ENCODE measurements around the gene STARD10.

The STARD10 gene

DNA sequence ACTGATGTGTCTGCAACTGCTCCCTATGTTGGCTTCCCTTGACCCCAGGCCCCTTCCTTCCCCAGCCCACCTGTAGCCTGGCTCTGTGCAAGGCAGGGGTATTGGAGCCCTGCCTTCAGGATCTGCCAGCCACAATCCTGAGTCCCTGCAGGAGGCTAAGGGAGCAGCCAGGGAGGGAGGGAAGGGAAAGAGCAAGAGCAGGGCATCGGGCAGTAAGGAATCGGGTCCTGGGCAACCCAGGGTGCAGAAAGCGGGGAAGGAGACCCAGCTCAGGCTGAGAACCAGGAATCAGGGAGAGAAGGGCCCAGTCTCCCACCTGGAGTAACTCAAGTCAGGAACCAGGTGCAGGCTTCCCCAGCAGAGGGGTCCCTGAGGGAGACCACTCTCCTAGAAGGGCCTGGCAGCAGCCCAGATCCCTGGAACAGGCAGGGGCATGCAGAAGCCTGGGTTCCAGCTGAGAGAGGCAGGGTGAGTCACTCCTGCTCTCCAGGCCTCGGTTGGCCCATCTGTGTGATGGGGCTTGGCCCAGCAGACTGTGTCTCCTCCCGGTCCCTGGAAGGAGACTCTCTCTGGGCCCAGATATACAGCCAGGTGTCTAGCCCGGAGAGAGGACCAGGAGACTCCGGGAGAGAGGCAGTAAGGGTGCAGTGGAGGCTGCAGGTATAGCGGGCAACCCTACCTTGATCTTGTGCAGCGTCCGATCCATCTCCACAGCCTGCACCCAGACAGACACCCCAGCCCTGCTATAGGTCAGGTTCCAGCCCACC lies 13.4 kb downstream of the STARD10 start:
- DNase-seq (ENCODE audit: low read depth), result no peak

DNA sequence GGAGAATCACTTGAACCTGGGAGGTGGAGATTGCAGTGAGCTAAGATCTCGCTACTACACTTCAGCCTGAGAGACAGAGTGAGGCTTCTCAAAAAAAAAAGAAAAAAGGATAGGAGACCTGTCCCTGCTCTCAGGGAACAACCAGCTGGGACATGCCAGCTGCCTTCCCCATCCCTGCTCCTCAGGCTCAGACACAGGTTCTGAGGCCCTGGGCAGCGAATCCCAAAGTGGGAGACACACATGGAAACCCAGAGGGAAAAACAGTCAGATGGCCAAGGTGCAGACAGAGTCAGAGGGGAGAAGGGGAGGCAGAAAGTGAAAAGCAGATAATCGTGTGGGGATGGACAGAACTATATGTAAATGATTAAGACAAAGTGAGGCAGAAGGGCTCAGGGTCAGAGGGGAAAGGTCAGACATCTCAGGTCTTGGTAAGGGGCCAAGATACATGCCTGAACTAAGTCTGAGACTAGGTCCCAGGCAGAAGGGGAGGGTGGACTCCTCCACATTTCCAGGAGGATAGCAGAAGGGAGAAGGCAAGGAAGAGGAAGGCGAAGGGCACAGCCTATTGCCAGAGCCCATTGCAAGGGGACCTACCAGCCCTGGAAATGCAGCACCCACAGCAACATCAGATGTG lies 14.2 kb downstream of the STARD10 start:
- no peak for DNase-seq (ENCODE audit: low read depth)

DNA sequence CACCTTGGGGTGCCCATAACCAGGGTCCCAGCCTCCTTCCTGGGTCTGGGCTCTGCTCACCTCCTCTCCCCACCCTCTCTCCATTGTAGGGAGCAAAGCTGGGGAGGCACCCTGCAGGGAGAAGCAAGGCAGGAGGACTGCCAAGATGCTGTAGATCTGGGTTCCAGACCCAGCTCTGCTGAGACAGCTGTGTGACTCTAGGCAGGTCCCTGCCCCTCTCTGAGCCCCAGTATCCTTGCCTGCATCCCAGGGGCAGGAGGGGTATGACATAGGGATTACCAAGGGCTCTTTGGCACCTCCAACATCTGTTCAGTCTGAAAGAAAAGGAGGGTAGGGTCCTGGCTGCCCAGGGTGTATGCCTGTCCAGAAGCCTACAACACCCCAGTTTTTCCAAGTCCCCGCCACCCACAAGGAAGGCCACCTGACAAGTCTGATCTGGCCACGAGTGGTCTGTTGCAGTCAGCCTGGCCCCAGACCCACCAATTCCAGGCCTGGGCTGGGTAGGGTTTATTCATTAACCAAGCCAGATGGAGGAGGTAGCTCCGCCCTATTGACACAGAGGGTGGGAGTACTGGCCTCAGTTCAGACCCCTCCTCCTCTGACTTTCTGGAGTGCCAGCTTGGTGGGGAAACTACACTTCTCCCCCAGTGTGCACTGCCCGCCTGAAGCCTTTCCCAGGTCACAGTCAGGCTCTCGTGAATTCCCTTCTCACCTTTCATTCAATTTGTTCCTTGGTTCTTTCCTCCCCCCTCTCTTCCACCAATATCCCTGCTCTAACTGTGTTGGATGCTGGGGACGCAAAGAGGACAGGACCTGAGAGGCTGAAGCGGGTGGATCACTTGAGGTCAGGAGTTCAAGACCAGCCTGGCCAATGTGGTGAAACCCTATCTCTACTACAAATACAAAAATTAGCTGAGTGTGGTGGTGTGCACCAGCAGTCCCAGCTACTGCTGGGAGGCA lies 15.0 kb downstream of the STARD10 start:
- no peak for DNase-seq (ENCODE audit: low read depth)

DNA sequence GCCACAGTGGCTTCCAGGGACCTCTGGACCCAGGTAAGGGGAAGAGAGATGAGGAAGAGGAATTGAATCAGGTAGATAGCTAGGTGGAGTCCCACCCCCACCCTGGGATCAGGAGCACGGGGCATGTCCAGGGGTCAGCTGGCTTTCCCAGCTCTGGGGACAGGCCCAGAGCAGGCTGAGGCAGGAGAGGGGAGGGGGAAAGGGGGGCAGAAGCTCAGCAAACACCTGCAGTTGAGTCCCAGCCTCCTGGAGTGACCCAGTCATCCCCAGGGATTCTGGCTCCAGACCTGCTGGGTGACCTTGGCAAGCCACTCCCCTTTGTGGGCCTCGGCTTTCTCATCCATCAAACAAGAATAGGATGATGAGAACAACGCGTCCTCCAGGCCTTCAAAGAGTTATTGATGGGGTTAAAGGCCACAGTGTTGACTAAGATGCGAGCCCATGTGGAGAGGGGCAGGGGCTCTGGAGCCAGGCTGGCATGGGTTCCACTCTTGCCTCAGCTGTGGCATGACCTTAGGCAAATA lies 16.0 kb downstream of the STARD10 start:
- no peak for DNase-seq (ENCODE audit: low read depth)

DNA sequence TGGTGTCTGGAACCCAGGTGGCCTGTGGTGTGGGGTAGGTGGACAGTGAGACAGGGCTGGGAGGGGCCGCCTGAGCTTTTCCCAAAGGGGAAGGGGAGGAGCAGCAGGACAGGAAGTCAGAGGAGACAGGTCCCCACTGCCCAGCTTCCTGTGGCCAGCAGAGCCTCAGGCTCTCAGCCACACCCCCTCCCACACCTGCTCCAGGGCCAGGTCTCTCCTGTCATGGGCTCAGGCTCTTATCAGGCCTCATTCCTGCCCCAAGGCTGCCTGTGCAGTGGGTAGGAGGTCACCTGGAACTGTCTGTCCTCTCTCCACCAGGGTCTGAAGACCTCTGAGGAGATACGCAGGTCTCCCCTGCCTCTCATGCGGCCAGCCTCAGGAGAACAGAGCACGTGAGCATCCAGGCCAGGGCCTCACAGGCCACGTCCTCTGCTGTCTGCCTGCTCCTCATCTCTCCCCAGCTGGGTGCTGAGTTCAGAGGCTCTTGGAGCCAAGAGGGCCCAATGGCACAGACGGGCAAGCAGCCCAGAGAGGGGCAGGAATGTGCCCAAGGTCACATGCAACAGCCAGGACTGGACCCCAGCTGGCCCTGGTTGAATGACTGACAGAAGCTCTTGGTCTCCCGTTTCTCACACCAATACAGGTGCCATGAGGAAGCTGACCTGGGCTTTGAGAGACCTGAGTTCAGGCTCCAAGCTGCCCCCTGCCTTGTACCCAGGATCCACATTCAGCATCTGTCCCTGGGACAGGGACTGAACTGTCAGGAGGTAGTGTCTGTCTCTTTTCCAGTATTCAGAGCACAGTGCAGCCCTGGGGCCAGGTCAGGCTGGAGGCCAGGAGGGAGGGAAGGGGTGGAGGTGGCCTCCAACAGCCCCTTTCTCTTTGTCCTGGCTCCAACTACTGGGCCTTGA lies 16.7 kb downstream of the STARD10 start:
- DNase-seq (ENCODE audit: low read depth), result no peak

DNA sequence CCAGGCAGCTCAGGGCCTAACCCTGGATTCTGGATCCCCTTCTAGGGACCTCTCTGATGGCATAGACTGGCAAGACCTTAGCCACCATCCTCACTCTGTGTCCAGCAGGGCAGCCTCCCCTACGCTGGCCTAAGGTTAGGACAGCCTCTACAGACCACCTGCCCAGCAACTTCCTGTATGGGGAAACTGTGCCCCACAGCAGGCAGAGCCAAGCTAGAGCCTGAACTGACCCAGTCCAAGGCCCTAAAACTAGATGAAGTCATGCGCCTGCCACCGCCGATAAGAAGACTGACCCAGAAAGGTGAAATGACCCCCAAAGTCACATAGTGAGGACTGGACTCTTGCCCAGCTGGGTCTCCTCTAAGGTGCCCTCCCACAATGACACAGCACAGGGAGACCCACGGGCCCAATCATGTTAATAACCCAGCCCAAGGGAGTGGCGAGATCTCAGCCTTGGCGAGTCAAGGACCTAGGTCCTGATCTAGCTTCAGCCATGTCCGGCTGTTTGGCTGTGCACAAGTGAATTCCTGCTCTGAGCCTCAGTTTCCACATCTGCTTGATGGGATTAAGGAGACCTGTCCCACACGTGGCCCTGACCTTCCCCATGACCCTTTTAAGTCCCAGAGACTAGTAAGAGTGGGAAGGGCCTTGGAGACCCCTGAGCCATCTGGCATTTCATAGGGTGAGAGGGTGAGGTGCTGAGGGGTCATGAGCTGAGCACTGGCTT lies 17.6 kb downstream of the STARD10 start:
- DNase-seq (ENCODE audit: low read depth), result no peak

DNA sequence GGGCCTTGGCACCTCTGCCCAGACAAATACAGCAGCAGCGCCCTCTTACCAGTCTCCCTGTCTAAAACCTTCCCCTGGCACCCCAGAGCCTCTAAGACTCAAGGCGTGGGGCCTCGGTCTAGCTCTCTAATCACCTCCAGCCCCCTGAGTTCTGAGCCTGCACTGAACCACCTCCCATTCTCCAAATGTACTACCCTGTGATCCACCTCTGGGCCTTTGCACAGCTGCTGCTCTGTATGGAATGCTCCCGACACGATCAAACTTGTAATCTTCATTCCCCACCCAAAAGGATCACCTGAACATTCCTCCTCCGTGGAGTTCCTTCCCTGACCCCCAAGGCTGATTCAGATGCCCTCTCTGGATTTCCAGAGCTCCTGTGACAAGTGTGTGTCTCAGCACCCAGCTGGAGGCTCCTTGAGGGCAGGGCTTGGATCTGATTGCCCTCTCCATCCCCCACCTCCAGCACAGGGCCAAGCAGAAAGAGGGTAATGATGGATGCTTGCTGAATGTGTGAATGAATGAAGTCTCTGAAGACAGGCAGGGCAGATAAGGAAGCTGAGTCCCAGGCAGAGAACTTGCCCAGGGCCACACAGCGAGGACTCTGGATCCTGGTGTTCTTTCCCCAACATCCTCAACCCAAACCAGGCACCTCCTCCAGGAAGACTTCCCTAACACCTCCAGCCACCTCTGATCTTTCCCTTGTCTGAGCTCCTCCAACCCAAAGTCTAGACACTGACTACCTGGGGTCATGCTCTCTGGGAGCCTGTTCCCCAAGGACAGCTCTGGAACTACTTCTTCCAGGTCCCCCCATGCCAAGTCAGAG lies 18.3 kb downstream of the STARD10 start:
- DNase-seq (ENCODE audit: low read depth), result no peak

DNA sequence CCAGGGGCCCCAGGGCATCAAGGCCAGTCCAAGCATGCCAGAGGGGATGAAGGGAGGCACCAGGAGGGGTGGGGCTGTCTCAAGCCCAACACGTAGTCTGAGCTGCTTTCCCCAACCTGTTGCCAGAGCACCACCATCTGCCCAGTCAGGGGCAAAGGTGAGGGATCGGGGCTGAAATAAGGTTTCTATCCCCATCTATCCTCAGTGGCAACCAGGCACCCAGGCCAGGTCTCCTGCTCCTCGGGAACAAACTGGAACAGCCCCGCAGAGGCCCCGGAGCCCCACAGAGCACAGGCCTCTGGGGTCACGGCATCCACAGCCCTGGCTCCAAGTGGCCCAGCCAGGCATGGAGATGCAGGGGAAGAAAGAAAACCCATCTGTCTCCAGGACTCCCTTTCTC lies 19.3 kb downstream of the STARD10 start:
- no peak for DNase-seq (ENCODE audit: low read depth)

DNA sequence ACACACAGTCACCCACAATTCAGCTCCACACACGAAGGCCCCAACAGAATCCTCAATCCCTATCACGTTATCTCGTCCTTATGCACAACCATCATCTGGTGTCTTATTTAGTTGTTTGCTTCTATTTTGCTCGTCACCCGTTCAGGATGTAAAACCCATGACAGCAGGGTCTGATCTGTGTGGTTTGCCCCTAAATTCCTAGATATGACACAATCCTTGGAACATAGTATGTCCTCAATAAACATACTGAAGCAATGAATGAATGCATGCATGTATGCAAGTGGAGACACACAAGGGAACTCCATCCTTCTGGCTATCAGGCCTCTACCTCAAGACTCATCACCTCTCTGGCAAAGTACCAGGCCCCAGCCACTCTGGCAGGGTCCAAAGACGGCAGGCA lies 20.2 kb downstream of the STARD10 start:
- DNase-seq (ENCODE audit: low read depth), result no peak

DNA sequence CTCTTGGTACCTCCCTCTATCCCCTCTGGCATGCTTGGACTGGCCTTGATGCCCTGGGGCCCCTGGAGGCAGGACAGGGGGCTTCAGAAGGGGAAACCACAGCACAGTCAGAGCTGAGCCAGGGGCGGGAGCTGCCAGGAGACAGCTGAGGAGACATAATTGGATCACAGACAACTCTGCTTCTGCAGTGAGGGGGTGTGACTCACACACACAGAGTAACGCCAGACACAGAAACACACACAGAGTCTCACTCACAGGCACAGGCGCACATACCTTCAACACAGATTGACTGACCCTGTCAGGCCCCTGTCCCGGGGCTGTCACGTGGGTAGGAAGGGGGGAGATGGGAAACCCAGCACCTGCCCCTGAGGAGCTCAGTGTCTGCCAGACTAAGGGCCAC lies 20.6 kb downstream of the STARD10 start:
- no peak for DNase-seq (ENCODE audit: low read depth)

DNA sequence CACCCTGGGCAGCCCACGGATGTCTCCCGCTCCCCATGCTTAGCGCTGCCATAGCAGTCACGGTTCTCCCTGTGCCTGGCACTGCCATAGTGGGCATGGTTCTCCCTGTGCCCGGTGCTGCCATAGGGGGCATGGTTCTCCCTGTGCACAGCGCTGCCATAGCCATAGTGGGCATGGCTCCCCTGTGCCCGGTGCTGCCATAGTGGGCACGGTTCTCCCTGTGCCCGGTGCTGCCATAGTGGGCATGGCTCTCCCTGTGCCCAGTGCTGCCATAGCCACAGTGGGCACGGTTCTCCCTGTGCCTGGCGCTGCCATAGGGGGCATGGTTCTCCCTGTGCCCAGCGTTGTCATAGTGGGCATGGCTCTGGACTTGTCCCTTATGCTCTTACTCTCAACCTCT lies 21.8 kb downstream of the STARD10 start:
- no peak for DNase-seq (ENCODE audit: low read depth)

DNA sequence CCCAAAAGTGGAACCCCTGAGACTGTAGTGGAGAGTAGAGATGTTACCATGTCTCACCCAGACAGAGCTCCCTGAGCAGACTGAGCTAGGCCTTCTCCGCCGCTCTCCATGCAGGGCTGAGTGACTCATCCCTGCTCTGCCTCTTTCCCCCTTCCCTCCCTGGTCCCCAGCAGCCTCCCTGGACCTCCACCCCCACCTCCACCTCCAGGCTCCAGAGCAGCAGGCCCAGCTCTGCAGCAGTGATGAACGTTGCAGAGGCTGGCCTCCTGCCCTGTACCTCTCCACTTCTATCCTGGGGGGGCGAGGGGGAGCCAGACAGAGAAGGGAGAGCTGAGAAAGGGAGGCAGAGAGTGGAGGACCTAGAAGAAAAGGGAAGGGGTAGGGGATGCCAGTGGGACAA lies 22.3 kb downstream of the STARD10 start:
- no peak for DNase-seq (ENCODE audit: low read depth)

DNA sequence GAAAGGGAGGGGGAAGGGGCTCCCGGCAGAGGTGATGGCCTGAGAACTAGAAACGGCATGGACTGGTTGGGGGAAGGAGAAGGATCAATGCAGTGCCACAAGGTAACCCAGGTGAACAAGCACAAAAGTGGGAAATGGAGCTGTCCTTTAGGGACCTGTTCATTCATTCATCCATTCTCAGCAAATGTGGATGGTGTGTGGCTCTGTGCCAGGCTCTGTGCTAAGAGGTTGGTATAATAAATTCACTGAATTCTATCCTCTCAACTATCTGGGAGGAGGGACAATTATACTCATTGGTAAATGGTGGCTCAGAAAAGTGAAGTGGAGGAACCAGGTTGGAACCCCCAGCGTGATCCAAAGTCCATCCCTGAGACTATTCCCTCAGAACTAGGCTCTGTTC lies 23.0 kb downstream of the STARD10 start:
- no peak for DNase-seq (ENCODE audit: low read depth)

DNA sequence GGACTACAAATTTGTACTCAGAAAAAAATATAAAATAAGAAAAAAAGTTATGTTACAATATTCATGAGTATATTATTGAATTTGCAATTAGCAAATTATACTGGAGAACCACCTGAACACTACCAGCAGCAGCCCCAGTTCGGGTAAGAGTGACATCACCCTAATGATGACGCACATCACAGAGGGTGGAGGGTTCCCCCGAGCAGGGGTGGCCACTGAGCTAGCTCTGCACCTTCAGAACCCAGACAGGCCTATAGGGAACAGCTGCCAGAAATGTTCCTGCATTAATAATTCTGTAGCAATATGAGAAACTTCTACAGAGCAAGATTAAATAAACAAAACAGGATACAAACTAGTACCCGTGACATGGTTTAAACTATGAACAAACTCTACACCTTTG lies 24.2 kb downstream of the STARD10 start:
- DNase-seq (ENCODE audit: low read depth), result no peak

DNA sequence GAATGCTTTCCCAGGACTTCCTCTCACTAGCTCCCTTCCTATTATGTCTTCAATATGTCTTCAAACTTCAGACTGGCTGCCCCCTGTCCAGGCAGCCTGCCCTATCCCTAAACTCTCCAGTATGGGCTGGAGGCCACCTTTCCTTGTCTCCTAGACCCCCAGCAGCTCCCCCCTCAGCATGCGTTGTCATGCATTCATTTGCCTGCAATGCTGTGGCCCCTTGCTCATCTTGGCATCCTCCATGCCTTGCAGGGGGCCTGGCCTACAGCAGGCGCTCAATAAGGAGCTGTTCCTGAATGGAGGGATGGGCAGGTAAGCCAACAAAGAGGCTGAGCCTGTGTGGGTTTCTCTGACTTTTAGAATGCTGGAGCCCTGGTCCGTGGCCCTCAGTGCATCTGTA lies 25.3 kb downstream of the STARD10 start:
- no peak for DNase-seq (ENCODE audit: low read depth)

DNA sequence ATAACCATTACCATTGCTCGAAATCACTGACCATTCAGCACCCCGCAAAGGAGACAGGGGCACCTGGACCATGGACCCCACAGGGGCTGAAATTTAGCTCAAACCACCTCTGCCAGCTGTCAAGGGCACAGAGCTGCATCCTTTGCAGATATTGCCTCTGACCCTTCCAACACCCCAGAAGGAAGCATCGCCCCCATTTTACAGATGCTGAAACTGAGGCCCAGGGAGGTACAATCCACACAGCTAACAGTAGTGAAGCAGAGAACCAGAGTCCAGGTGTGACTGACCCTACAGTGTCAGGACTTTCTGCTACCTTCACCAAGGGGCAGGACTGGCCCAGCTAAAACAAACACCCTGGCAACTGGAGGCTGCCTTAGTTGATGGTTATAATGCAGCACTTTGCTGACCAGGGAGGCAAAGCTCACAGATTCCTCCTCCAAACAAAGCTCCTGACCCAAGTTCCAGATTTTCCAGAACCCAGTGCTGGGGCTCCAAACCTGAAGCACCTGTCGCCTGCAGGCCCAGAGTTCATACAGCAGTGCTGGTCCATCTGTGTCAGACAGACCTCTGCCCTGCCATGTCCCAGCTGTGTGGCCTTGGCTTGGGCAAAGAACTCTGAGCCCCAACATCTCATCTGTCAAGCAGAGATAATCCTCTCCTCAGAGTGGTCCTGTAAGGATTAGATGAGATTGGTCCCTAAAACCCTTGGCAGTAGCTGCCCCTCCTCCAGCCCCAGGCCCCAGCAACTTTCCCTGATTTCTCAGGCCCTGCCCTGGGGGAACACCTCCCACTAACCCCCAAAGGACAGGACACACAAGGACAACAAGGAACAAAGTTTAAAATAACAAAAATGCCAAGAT lies 26.4 kb downstream of the STARD10 start:
- DNase-seq (ENCODE audit: low read depth), result no peak

DNA sequence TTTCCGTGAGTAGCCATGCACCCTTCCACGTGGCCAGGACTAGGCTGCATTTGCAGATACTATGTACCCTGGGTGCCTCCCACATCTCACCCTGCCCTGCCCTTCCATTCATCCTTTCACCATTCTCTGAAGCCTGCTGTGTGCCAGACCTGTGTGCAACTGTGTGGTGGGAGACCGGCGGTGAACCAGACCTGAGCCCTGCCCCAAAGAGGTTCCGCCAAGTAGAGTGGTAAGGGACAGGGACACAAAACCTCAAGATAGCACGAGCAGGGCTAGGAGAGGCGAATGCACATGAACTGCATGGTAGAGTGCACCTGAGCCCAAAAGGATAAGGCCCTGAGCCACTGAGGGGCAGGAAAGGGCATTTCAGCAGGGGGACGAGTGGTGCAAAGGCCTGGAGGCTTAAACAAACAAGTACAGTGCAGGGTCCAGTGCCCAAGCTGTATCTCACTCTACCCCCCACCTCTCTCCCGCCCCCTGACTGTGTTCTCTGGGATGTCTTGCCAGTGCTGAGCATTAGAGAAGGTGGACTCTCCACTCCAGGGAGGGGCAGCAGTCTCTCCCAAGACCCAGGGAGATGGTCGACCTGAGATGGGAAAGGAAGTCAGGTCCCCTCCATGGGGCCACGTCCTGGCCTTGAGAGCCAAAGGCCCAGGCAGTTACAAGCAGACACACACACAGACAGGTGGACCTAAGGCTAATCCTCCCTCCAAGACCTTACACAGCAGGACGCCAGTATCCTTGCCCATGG lies 27.5 kb downstream of the STARD10 start:
- DNase-seq (ENCODE audit: low read depth), result no peak

DNA sequence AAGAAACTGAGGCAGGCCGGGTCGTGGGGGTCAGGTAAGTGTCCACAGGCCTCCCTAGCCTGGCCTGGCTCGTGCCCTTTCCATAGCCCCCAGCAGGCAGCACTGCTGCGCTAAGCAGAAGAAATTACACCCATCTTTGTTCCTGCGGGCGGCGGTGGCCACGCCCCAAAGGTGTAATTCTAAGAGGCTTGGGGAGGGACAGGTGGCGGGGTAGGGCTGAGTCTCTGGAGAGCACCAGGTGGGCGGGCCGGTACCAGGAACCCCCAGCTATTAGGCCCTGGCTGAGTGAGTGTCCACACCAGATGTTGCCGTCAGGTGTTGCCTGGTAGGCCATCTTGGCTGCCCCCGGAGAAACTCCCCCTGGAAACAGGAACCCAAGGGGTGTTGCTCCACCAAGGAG lies 29.3 kb downstream of the STARD10 start:
- DNase-seq (ENCODE audit: low read depth), result no peak

Data from T follicular helper cell (primary cell).